ENCODE results near the gene SLC25A23.

Gene SLC25A23

GRCh38 chr19:6393983-6394412 lies 65.6 kb downstream of the SLC25A23 start:
- no peak for DNase-seq

- DNase-seq = no peak
These were observed 66.3 kb downstream of the SLC25A23 start, which contains the start of gene GTF2F1 for GRCh38 chr19:6393074-6393982. Gene GTF2F1 (minus strand): TSS chr19:6393164. CDS start chr19:6392995, 169 bp downstream.

- DNase-seq = no peak
These were observed 67.1 kb downstream of the SLC25A23 start for GRCh38 chr19:6392221-6393073.

All from cortex of kidney (tissue), 1 donor.